GM10248 (cell line): ENCODE results near the gene SLC2A8.

ENCODE experiments used
- CTCF ChIA-PET: fragments of 300-600 bp; sonication (Branson Sonifier 250); formaldehyde crosslinking; extraction: SDS; loops from one replicate; lab custom pipeline; 2021; ENCODE audit warnings: antibody characterized with exemption; lab: Yijun Ruan, JAX
- POLR2A ChIA-PET: fragments of 350-650 bp; sonication (Branson Sonifier 250); formaldehyde crosslinking; extraction: SDS; loops from one replicate; lab custom pipeline; 2020; ENCODE audit warnings: antibody characterized with exemption; lab: Yijun Ruan, JAX
- DNase-seq: peaks from one replicate; pipeline ENCODE4 v3.0.0; 2012; ENCODE audit errors: extremely low spot score
- CTCF ChIP-seq: IDR thresholded peaks from 2 replicates; pipeline ENCODE4 v1.5.1; 2012; ENCODE audit warnings: mild to moderate bottlenecking, low read depth; ENCODE audit errors: extremely low read depth, missing control alignments, control extremely low read depth

The SLC2A8 gene

GRCh38 chr9:127450830-127451607, 54.0 kb downstream of the SLC2A8 start, which contains the start of the genes LRSAM1 and RPL12:
TSS of gene LRSAM1 (plus strand) at chr9:127451510. CDS start at chr9:127454528, 3,018 bp downstream.
TSS of gene RPL12 (minus strand) at chr9:127451406. CDS start at chr9:127451317, 89 bp downstream.
- POLR2A ChIA-PET, result interaction anchor here (0.5 to 2.8 kb wide), 22 partner anchors 9 to 619 kb away, joined by 3 to 22 read pairs (median 4); partner anchors contain the start of genes RALGPS1, SLC2A8 and ZNF79
- CTCF ChIA-PET, result interaction anchor here (1.2 to 2.8 kb wide), 3 partner anchors 11 to 419 kb away, joined by 3 to 7 read pairs (median 3); no protein-coding TSS in a partner anchor

GRCh38 chr9:127451608-127451857, 54.6 kb downstream of the SLC2A8 start:
- TF ChIP-seq CTCF, result no peak
- ChIA-PET POLR2A (interaction anchor here (0.7 to 2.8 kb wide), 17 partner anchors 10 to 537 kb away, joined by 3 to 22 read pairs (median 4); partner anchors contain the start of genes RALGPS1, SLC2A8 and ZNF79), CTCF (interaction anchor here (2.8 kb wide), 1 partner anchor 10 kb away, joined by 7 read pairs; no protein-coding TSS in a partner anchor)
- no peak for DNase-seq

More at GRCh38 chr9:127450830-127451607, 54.0 kb downstream of the SLC2A8 start, which contains the start of the genes LRSAM1 and RPL12:
- DNase-seq, result peak; percentile 97
- TF ChIP-seq CTCF, result no peak

- ChIA-PET POLR2A (interaction anchor here (0.7 to 2.8 kb wide), 15 partner anchors 9 to 319 kb away, joined by 3 to 22 read pairs (median 4); partner anchors contain the start of genes SLC2A8 and ZNF79), CTCF (interaction anchor here (2.8 kb wide), 1 partner anchor 10 kb away, joined by 7 read pairs; no protein-coding TSS in a partner anchor)
- peak; percentile 61 for DNase-seq
- TF ChIP-seq CTCF, result no peak
Measured at GRCh38 chr9:127451858-127452656, 55.1 kb downstream of the SLC2A8 start.

GRCh38 chr9:127452691-127453090, 55.7 kb downstream of the SLC2A8 start:
- ChIA-PET CTCF (interaction anchor here (2.8 kb wide), 1 partner anchor 9 kb away, joined by 7 read pairs; no protein-coding TSS in a partner anchor), POLR2A (no interaction called here)

GRCh38 chr9:127455324-127455992, 58.5 kb downstream of the SLC2A8 start:
- ChIA-PET CTCF (interaction anchor here (0.8 to 1.8 kb wide), 12 partner anchors 8 to 515 kb away, joined by 3 to 4 read pairs (median 3); no protein-coding TSS in a partner anchor), POLR2A (interaction anchor here (0.7 kb wide), 1 partner anchor 832 kb away, joined by 11 read pairs; no protein-coding TSS in a partner anchor)
- DNase-seq, result no peak
- TF ChIP-seq CTCF, result peak; percentile 55

More at GRCh38 chr9:127452691-127453090, 55.7 kb downstream of the SLC2A8 start:
- no peak for DNase-seq
- no peak for TF ChIP-seq CTCF
